Measurements from ENCODE around the gene PPP1R3D.
"Not testable (repeated sequence)": the region's sequence is repeated elsewhere in the genome, so short reads cannot be mapped to it uniquely, and the experiment has no call there.

The PPP1R3D gene

DNA sequence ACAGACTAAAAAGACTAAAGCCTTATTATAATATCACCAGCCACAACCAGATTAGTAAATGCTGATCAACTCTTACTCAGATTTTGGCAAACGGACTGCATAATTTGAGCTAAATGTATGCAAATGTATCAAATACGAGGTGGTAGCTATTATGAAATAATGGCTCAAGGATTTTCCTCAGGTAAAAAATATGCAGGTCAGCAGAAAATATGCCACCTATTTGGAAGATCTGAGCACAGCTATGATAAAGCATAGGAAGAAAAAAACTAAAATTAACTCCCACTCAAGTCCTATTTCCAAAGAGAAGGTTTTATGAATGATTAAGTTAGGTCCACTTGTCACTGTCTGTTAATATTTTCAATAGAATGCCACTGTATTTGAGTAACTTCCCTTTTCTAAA is 29.1 kb downstream of the PPP1R3D start:
- DNase-seq: no peak

DNA sequence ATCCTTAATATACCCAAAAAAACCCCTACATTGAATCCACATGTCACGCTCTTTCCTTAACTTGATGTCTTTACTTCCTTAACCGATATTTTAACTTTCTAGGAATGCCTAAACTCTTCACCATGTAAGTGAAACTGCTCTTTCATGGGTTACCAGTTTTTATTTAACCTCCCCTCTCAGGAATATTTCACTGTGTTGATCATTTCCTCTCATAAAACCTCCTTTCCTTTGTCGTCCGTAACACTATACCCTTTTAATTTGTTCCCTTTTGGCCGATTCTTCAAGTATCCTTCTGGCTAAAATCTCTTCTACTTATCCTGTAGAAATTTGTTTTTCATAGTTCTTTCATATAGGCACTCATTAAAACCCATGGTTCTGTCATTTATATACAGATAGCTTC is 31.2 kb downstream of the PPP1R3D start:
- no peak for DNase-seq

DNA sequence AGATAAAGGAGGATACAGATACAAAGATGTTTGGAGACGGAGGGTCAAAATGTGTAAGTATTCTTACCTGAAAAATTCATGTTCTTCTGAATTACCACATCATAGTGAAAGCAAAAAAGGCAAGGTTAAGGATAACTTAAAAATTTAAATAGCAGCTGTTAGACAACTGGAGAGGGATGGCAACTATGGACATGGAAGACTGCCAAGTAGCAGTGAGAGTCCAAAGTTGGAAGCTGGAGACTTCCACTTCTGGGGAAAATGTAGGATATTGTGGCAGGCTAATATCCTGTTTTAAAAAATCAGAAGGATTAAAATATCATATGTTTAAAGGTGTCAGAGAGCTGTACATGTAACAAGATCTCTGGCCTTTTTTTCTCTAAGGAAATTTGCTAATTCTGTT is 36.5 kb downstream of the PPP1R3D start:
- DNase-seq: no peak

DNA sequence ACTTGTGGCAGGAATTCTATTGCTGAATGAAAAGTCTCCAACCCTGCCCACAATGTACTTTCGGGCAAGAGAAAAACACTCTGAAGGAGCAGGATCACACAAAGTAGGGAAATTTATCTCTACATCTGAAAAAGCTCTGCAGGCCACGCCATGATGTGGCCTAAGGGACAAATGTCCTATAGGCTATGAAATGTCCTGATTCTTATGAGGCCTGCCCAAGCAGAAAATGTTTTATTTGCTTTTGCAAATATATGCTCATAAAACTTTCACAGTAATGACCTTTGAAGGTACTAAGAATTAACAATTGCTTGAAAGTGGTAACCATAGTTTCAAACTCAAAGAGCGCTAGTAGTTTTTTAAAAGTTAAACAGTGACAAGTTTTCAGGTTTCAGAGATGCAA is 37.6 kb downstream of the PPP1R3D start:
- no peak for DNase-seq

DNA sequence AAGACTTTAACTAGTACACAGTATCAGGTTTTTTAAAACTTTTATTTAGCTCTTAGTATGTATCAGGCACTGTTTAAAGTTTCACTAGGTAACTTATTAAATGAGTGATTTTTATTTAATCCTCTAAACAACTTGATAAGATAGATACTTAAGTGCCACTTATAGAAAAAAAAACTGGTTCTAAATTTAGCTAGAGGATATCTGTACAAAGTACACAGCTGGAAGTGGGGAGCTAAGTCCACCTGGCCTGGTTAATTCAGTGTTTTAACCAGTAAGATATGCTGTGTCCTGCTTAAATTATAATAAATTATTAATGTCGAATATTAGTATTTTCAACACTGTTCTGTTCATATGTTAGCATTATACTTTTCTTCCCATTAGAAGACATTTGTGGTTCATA is 44.2 kb downstream of the PPP1R3D start:
- DNase-seq: no peak

DNA sequence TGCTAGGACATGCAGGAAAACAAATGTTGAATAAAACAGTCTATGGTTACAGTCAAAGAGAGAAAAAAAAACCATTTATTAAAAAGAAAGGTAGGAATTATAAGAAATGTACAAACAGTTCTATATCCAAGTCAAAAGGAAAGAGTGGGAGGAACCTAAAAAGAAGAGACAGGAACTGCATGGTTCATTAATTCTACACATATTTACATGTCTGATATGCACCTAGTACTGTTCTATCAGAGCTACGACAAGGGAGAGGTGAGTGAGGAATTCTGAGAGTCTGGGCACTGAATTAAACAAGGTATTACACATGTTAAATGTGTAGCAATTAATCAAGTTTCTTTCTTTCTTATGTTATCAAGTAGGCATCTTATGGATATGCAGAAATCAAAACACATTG is 48.5 kb downstream of the PPP1R3D start:
- DNase-seq: no peak

DNA sequence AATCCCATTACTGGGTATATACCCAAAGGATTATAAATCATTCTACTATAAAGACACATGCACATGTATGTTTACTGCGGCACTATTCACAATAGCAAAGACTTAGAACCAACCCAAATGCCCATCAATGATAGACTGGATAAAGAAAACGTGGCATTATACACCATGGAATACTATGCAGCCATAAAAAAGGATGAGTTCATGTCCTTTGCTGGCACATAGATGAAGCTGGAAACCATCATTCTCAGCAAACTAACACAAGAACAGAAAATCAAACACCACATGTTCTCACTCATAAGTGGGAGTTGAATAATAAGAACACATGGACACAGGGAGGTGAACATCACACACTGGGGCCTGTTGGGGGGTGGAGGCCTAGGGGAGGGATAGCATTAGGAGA is 50.1 kb downstream of the PPP1R3D start:
- not testable (repeated sequence) for DNase-seq

DNA sequence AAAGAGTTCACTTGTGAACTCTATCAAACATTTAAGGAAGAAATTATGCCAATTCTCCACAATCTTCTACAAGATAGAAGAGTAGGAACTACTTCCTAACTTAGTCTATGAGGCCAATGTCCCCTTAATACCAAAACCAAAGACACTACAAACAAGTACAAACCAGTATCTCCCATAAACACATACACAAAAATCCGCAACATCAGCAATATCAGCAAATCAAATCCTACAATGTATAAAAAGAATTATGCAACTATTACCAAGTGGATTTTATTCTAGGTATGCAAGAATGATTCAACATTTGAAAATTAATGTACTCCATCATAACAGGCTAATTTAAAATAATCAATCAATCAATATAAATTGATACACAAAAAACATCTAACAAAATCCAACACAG is 52.1 kb downstream of the PPP1R3D start:
- DNase-seq: no peak

Measured in GF-D8 (cell line).